HG03095 (cell line): ENCODE data around the gene MAP7D1.
"Not testable (repeated sequence)": the region's sequence is repeated elsewhere in the genome, so short reads cannot be mapped to it uniquely, and the experiment has no call there.

ENCODE experiments used
- ATAC-seq: cut with Tn5 transposase; IDR thresholded peaks from one replicate; pipeline ENCODE4 v1.9.1; 2021; ENCODE audit warnings: moderate library complexity; ENCODE audit not compliant: unreplicated experiment

The MAP7D1 gene

GRCh38 chr1:36199934-36200741 is 44.2 kb downstream of the MAP7D1 start:
- ATAC-seq = no peak

DNA sequence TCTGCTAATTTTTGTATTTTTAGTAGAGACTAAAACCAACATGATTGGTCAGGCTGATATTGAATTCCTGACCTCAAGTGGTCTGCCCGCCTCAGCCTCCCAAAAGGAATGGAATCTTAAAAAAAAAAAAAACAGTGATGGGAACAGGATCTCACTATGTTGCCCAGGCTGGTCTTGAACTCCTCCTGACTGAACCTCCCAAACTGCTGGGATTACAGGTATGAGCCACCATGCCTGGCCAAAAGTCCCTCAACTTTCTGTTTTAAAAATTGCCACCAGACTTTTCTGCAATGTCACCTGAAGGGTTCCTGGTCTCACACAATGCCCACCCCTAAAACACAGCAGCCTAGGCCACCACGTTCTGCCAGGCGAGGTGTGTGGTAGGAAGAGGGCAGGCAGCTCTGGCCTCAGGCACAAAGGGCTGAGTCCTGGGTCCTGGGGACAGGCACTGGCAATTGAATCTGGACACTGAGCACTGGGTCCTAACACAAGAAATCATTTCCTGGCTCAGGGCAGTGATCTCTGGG is 47.1 kb downstream of the MAP7D1 start:
- ATAC-seq = no peak

GRCh38 chr1:36203554-36204346 is 47.8 kb downstream of the MAP7D1 start:
- no peak for ATAC-seq

DNA sequence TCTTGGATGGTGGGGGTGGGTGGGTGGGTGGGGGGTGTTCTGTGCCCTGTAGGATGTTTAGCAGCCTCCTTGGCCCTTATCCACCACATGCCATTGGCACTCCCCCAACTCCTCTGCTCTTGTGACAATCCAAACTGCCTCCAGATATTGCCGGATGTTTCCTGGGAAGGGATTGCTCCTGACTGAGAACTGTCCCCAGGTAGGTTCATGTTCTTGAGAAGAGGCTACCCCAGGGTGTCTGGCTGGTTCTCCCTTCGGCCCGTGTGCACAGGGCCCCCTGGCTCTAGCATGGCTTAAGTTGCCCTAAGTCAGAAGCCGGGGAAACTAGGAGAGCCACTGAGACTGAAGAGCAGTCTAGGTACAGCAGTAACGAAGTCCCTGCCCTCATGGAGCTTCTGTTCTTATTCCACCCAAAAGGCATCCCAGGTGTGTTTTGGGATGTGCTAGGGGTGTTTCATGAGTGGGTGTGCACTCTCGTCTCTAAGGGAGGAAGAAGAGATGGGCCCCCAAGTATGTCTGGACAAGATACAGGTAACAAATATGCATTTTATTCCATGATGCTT is 48.5 kb downstream of the MAP7D1 start:
- no peak for ATAC-seq

DNA sequence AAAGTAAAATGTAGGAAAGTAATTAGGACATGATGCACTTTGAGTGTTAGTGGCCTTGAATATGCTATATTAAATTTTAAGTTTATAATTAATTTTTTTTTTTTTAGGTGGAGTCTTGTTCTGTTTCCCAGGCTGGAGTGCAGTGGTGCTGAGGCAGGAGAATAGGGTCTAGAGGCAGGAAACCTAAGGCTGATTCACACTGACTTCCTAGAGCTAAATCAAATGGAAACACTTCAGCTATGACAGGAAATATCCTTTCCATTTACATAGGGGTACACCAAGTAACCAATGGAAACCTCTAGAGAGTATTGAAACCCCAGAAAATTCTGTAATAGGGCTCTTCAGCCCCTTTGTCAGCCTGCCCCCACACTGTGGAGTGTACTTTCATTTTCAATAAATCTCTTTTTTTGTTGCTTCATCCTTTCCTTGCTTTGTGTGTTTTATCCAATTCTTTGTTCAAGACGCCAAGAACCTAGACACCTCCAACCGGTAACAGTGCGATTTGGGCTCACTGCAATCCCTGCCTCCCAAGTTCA is 50.4 kb downstream of the MAP7D1 start:
- no peak for ATAC-seq

DNA sequence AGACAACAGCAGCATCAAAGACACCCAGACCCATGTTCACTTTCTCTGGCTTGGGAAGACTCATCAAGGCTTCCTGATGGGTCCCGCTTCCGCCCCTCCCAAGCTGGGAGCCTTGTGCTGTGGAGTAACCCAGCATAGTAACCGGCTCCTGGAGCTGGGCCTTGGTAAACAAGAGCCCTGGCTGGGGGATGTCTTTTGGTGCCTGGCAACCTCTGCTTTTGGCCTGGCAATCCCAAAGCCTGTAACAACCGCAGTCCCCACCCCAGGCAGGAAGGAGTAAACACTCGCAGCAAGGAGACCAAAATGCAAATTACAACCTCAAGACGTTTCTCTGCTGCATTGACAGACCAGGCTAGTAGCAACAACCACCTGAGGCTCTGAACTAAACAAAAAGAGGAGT is 51.4 kb downstream of the MAP7D1 start:
- ATAC-seq = no peak

DNA sequence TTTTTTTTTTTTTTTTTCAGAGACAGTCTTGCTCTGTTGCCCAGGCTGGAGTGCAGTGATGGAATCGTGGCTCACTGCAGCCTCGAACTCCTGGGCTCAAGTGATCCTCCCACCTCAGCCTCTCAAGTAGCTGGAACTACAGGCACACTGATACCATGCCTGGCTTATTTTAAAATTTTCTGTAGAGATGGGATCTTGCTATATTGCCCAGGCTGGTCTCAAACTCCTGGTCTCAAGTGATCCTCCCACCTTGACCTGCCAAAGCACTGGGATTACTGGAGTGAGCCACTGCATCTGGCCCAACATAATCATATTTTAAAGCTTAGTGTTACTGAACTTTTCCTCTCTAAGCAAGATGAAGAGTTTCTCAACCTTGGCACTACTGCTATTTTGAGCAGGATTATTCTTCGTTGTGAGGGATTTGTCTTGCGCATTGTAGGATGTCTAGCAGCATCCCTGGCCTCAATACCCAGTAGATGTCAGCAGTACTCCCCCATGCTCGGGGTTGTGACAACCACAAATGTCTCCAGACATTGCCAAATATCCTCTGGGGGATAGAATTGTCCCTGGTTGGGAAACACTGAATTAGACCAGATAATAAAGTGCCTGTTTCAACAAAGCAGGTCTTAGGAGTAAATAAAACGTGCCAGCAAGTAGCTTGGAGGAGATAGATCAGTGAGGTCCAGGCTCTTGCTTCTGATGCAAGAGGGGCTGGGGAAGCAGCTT is 53.2 kb downstream of the MAP7D1 start:
- no peak for ATAC-seq

GRCh38 chr1:36211307-36211706 is 55.3 kb downstream of the MAP7D1 start:
- no peak for ATAC-seq

DNA sequence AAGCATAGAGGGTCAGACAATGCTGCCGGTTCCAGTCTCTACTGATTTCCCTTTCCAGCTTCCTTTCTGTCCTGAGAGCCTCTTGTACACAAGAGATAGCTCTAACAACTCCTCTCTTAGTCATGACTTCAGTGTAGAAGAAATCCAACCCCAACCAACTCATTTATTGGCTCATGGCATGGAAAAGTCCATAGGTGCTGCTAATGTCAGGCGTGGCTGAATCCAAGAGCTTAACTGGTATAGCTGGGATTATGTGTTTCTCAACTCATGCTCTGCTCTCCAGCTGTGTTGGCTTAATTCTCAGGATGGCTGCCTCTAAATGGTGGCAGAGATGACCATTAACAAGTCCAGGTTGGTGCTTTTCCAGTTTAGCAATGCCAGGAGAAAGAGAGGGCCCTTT is 55.9 kb downstream of the MAP7D1 start:
- ATAC-seq = no peak

DNA sequence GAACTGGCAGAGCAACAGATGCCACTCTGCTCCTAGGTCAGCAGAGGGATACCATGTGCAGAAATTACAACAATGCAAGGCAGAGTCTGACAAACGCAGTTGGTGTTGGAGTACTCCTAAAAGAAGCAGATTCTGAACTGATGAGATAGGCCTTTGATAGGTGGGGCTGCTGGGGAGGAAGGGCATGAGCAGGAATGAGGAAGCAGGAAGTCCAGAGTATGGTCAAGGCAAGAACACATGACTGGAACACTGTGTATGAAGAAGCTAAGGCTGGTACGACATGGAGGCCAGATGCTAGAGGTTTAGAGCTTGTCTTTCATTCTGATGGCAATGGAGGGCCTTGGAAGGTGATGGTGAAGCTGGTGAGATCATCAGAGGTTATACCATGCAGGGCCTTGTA is 56.8 kb downstream of the MAP7D1 start:
- ATAC-seq = no peak

GRCh38 chr1:36217670-36218069 is 61.7 kb downstream of the MAP7D1 start:
- ATAC-seq = no peak

- not testable (repeated sequence) for ATAC-seq
Measured at GRCh38 chr1:36221901-36222300, 65.9 kb downstream of the MAP7D1 start.

DNA sequence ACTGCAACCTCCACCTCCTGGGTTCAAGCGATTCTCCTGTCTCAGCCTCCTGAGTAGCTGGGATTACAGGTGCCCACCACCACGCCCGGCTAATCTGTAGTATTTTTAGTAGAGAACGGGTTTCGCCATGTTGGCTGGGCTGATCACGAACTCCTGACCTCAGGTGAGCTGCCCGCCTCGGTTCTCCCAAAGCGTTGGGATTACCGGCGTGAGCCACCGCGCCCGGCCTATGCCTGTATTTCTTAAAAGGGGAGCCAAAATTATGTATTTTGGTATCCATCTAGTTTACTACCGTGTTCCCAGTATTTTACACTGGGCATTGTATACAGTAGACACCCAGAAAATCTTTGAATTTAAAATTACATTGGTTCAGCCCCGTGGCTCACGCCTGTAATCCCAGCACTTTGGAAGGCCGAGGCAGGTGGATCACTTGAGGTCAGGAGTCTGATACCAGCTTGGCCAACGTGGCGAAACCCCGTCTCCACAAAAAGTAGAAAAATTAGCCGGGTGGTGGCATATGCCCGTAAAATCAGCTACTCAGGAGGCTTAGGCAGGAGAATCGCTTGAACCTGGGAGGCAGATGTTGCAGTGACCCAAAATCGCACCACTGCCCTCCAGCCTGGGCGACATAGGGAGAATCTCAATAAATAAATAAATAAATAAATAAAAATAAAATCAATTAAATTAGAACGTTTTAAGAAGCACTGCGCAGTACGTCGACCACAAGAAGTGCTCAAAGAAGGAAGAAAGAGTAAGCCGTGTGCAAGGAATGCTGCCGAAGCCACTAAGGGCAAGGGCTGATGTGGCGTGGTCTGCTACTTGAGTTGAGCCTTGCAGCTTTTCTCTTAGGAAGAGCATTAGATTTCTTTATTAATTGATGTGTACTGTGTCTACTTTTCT is 66.8 kb downstream of the MAP7D1 start:
- ATAC-seq = no peak

DNA sequence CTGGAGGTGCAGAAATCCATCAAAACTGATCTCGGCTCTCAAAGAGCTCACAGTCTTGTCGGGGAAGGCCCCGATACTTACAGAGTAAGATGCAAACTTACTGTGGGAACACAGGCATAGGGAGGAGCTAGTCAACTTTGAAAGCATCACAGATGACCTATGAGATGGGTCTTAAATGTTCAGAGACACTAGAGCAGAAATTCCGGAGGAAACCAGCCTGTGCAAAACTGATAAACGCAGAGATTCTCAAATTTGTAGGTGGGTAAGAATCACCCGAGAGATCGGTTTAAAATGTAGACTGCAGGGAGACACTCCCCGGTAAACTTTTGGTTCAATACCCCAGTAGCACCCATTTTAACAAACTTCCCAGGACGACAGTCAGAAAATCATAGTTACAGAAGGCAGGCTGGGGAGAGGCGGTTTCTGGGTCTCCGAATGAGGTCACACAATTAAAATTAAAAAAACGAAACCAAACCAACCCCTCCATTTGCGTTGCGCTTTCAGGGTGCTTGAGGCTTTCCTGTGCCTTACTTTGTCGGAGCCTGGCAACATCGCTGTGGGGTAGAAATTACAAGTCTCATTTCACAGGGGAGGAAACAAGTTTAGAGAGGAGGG is 67.5 kb downstream of the MAP7D1 start:
- ATAC-seq = peak; percentile 18

GRCh38 chr1:36223996-36224536 is 68.1 kb downstream of the MAP7D1 start, which contains the start of gene THRAP3:
Gene THRAP3, plus strand, starts transcription at chr1:36224443. Its CDS starts 58,121 bp downstream, at chr1:36282564.
- peak; percentile 87 for ATAC-seq

GRCh38 chr1:36224537-36225282 is 68.8 kb downstream of the MAP7D1 start:
- ATAC-seq = peak; percentile 34

DNA sequence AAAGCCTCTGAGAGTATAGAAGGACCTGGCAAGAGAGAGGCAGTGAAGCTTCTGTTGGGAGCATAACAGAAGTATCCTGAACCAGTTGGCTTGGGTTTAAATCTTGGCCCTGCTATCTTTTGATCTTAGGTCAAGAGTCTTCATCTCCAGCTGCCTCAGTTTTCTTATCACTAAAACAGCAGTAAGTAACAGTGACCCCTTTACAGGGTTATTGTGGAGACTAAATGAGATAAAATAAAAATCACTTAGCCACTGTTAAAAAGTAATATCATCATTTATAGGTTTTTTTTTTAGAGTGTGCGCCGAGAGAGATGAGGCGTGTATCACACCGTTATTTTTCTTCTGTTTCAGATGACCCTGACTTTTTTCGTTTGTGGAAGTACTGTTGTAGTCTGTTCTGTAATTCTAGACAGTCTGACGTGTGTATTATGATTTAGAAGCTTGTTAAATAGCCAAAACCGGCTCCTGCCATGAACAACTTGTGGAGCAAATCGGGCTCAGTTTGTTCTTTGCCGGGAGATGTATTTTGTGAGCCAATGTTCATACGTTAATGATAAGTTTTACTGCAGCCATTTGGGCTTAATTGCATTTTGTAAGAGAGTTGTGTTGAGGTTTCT is 69.4 kb downstream of the MAP7D1 start:
- no peak for ATAC-seq

DNA sequence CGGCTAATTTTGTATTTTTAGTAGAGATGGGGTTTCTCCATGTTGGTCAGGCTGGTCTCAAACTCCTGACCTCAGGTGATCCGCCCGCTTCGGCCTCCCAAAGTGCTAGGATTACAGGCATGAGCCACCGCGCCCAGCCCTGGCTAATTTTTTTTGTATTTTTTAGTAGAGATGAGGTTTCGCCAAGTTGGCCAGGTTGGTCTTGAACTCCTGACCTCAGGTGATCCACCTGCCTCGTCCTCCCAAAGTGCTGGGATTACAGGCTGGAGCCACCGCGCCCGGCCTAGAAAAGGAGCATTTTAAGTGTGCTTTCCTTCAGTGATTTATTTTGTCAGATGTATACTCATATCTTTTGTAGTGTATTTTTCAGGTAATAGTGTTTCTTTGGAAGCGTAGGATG is 74.3 kb downstream of the MAP7D1 start:
- not testable (repeated sequence) for ATAC-seq
